ENCODE data around the gene DYNLT4. TPM values are rescaled to one million over a fixed set of nuclear protein-coding genes. Genes with fewer than 3 reads are reported as not detected.
"Not testable (repeated sequence)": the region's sequence is repeated elsewhere in the genome, so short reads cannot be mapped to it uniquely, and the experiment has no call there.

Gene DYNLT4, protein sequence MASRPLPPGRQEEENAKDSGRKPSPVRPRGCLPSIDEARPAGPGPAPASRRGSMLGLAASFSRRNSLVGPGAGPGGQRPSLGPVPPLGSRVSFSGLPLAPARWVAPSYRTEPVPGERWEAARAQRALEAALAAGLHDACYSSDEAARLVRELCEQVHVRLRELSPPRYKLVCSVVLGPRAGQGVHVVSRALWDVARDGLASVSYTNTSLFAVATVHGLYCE
- not detected in 2 replicates for total RNA-seq (2014; rRNA removed; shearing (Covaris generic))

DNA sequence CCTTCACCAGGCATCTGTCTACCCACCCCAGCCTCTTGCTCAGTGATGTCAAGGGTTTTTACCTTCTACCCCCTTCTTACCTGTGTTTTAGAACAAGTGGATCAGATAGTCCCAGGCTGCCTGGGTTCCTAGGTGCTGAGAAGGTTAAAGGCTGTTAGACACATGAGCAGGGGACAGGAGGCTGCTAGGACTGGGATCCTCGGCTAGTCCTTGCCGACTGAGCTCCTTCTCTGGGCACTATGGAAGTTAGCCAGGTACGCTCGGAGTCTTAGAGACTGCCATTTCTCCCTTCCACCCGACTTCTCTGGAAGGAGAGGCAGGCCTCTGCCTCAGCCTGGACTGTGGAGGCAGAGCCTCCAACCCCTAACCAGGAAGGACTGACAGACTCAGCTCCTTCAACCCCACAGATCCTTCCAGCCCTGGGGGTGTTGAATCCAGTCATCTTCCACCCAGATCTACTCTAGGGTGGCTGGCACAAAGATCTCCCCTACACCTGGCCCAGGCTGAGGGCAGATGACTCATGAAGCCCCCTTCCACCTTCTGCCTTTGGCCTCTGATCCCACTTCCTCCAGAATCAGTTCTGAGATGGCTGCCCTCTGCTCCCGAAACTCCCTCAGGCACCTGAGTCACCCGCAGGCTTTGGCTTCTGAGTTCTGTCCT lies at the start of gene DYNLT4:
Gene DYNLT4, minus strand, starts transcription at position 648 of the 660 bp plus-strand sequence. CDS start 683 bp downstream, outside the sequence.
- H3K4me3 ChIP-seq = no peak within 1 kb of the TSS; the same call in 1 of the 2 replicates
- H3K36me3 ChIP-seq = peaks cover 48% of the 10 kb centered on the region
- H3K4me1 ChIP-seq (replicated peaks) = peaks cover 59% of the 10 kb centered on the region
- H3K27ac ChIP-seq = peak within 1 kb of the TSS; percentile 99
- H3K27me3 ChIP-seq (replicated peaks) = no peaks in the 10 kb centered on the region
- no peak for DNase-seq (ENCODE audit: low read depth in 1 of 2, low spot score in 2 of 2)
- H3K9me3 ChIP-seq (replicated peaks) = no peaks in the 10 kb centered on the region

GRCh38 chr1:44855742-44856141 lies 48.6 kb upstream of the DYNLT4 start:
- no peak overlapping the region for H3K4me3 ChIP-seq
- peaks cover 3% of the 10 kb centered on the region; the same call in 1 of the 2 replicates for H3K36me3 ChIP-seq
- H3K9me3 ChIP-seq (replicated peaks) = no peaks in the 10 kb centered on the region
- no peaks in the 10 kb centered on the region for H3K27me3 ChIP-seq (replicated peaks)
- H3K27ac ChIP-seq = no peak overlapping the region
- H3K4me1 ChIP-seq (replicated peaks) = peaks cover 5% of the 10 kb centered on the region; the same call in 1 of the 2 replicates
- DNase-seq (ENCODE audit: low read depth in 1 of 2, low spot score in 2 of 2) = no peak

DNA sequence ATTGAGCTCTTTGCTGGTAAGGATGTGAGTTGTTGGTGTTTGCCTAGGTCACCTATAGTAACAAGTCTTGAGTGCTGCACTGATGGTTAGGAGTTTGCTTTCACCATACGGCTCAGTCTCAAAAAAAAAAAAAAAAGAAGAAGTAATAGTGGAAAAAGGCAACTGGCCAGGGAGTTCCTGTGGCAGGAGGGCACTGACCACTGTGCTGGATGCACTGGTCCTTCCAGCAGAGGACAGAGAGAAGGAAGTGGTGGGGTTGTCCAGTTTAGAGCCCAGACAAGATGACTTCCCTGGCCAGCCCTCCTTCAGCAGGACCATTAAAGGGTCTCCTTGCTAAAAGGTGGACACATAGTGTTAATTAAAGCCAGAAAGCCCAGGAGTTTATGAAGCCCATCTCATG lies 47.8 kb upstream of the DYNLT4 start:
- Histone ChIP-seq H3K27ac (no peak overlapping the region), H3K27me3 (replicated peaks) (no peaks in the 10 kb centered on the region), H3K4me3 (no peak overlapping the region), H3K9me3 (replicated peaks) (no peaks in the 10 kb centered on the region), H3K36me3 (peaks cover 3% of the 10 kb centered on the region; the same call in 1 of the 2 replicates), H3K4me1 (replicated peaks) (peaks cover 3% of the 10 kb centered on the region)
- DNase-seq (ENCODE audit: low read depth in 1 of 2, low spot score in 2 of 2) = no peak

- Histone ChIP-seq H3K4me3 (no peak overlapping the region), H3K36me3 (peaks cover 3% of the 10 kb centered on the region; the same call in 1 of the 2 replicates)
- DNase-seq (ENCODE audit: low read depth in 1 of 2, low spot score in 2 of 2) = no peak
Measured at GRCh38 chr1:44853201-44853600, 46.0 kb upstream of the DYNLT4 start.

DNA sequence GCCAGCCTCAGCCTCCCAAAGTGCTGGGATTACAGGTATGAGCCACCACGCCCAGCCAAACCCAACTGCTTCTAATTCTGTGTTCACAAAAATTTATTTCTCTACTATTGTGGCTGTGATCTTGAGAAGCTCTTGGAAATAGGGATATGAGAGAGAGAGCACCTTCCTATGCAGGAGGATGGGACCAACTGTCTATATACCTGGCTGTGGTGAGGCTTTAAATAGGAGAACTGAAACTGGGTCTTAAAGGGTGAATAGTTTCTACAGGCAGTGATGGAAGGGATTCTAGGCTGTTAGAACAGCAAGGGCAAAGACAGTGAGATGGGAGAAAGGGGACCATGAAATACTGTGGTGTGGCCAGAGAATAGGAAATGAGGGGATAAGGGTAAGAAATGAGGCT lies 44.2 kb upstream of the DYNLT4 start:
- Histone ChIP-seq H3K27ac (no peak overlapping the region), H3K36me3 (peaks cover 3% of the 10 kb centered on the region; the same call in 1 of the 2 replicates), H3K9me3 (replicated peaks) (no peaks in the 10 kb centered on the region), H3K4me3 (no peak overlapping the region), H3K27me3 (replicated peaks) (no peaks in the 10 kb centered on the region), H3K4me1 (replicated peaks) (peaks cover 32% of the 10 kb centered on the region)
- no peak for DNase-seq (ENCODE audit: low read depth in 1 of 2, low spot score in 2 of 2)

More at GRCh38 chr1:44853201-44853600, 46.0 kb upstream of the DYNLT4 start:
- H3K9me3 ChIP-seq (replicated peaks) = no peaks in the 10 kb centered on the region
- H3K4me1 ChIP-seq (replicated peaks) = peaks cover 21% of the 10 kb centered on the region
- H3K27ac ChIP-seq = no peak overlapping the region
- no peaks in the 10 kb centered on the region for H3K27me3 ChIP-seq (replicated peaks)

- DNase-seq (ENCODE audit: low read depth in 1 of 2, low spot score in 2 of 2) = peak in 1 of 2 experiments; percentile 33
- no peaks in the 10 kb centered on the region; the same call in 1 of the 2 replicates for H3K36me3 ChIP-seq
Measured at GRCh38 chr1:44849575-44850132, 42.5 kb upstream of the DYNLT4 start.

DNA sequence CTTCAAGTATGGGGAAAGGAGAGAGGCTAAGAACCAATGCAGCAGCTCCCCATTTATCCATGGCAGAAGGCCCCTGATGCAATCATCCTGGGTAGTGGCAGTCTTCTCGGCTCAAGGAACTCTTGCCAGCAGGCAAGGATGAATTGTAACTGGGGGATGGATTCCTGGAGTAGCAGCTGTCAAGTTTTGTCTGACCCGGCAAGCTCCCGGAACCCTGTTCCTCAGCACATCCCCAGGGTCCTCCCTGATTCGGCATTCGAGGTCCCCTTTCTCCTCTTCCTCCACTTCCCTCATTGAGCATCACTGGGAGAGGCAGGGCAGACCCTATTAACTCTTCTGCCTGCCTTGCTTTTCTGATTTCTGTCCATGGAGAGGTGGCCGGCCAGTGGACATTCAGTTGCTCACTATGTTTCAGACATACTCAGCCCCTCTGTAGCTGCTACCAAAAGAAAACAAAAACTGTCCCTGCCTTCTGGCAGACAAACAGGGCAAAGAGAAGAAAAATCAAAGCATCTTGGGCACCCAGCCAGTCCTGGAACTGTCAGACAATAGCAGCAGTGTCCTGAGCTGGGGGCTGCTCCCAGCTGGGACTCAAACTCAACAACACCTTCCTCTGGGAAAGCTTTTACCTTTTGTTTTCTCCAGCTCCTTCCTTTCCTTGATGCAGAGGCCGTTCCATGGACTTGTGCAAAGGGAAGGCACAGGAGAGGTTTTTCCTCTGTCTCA lies 41.5 kb upstream of the DYNLT4 start:
- no peaks in the 10 kb centered on the region for H3K9me3 ChIP-seq (replicated peaks)
- H3K27ac ChIP-seq = no peak overlapping the region
- no peaks in the 10 kb centered on the region; the same call in 1 of the 2 replicates for H3K36me3 ChIP-seq
- H3K27me3 ChIP-seq (replicated peaks) = no peaks in the 10 kb centered on the region
- H3K4me3 ChIP-seq = no peak overlapping the region
- peak; percentile 40 to 43 for DNase-seq (ENCODE audit: low read depth in 1 of 2, low spot score in 2 of 2)
- H3K4me1 ChIP-seq (replicated peaks) = peaks cover 36% of the 10 kb centered on the region

More at GRCh38 chr1:44849575-44850132, 42.5 kb upstream of the DYNLT4 start:
- no peaks in the 10 kb centered on the region for H3K27me3 ChIP-seq (replicated peaks)
- no peak overlapping the region for H3K27ac ChIP-seq
- H3K9me3 ChIP-seq (replicated peaks) = no peaks in the 10 kb centered on the region
- H3K4me3 ChIP-seq = no peak overlapping the region
- H3K4me1 ChIP-seq (replicated peaks) = peaks cover 32% of the 10 kb centered on the region

- Histone ChIP-seq H3K36me3 (no peaks in the 10 kb centered on the region; the same call in 1 of the 2 replicates), H3K27ac (no peak overlapping the region), H3K27me3 (replicated peaks) (no peaks in the 10 kb centered on the region), H3K4me1 (replicated peaks) (peaks cover 39% of the 10 kb centered on the region), H3K9me3 (replicated peaks) (no peaks in the 10 kb centered on the region), H3K4me3 (no peak overlapping the region)
- peak; percentile 42 to 52 for DNase-seq (ENCODE audit: low read depth in 1 of 2, low spot score in 2 of 2)
Measured at GRCh38 chr1:44847845-44848244, 40.7 kb upstream of the DYNLT4 start.

DNA sequence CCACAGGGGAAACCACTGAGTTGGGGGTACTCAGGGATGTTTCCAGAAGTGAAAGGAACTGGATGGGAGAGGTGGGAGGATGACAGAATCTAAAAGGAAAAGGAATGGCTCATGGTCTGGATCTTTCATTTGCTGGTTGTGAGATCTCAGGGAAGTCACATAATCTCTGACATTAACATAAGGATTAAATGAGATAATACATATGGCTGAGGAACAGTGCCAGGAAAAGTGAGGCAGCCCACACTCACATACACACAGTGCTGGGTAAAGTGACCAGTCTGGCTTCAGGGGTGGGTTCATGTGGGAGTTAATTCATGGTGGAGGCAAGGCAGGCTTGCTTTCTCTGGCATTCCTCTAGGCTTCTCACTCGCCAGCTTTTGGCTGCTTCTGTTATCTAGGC lies 39.8 kb upstream of the DYNLT4 start:
- peaks cover 43% of the 10 kb centered on the region for H3K4me1 ChIP-seq (replicated peaks)
- no peaks in the 10 kb centered on the region for H3K27me3 ChIP-seq (replicated peaks)
- H3K4me3 ChIP-seq = no peak overlapping the region
- H3K9me3 ChIP-seq (replicated peaks) = no peaks in the 10 kb centered on the region
- no peak for DNase-seq (ENCODE audit: low read depth in 1 of 2, low spot score in 2 of 2)
- no peak overlapping the region for H3K27ac ChIP-seq
- H3K36me3 ChIP-seq = no peaks in the 10 kb centered on the region; the same call in 1 of the 2 replicates

DNA sequence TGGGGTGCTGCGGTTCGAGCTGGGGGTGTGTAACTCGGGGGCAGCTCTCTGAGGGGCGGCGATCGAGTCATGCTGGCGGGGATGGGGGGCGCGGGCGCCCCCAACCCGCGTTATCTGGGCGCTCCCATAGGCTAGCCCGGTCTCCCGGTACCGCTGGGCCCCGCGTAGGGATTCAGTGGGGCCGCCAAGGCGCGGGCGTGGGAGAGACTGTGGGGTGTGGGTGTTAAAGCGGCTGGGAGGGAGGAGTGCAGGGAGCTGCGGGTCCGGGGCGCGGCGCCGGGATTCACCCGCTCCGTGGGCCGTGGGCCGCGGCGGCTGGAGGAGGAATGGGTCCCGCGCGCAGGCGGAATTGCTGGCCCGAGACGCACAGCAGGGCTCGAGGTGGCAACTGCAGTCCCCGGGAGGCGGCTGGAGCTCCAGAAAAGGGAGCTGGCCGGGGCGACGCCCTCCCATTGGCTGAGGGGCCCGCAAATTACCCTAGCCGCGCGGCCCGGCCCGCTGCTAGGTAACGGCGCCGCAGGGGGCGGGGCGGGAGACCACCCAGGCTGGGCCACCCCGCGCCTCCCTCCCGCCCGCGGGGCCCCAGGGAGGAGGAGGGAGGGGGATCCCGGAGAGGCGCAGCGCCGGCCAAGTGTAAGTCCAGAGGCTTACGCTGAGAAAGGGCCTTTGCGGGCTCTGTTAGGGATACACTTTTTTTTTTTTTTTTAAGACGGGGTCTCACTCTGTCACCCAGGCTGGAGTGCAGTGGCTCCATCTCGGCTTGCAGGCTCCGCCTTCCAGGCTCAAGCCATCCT lies 35.9 kb upstream of the DYNLT4 start, which contains the start of gene PTCH2:
Gene PTCH2, minus strand, starts transcription at position 392 of the 794 bp plus-strand sequence. Its CDS starts 321 bp downstream, at position 71.
- no peaks in the 10 kb centered on the region for H3K27me3 ChIP-seq (replicated peaks)
- peak; percentile 95 to 98 for DNase-seq (ENCODE audit: low read depth in 1 of 2, low spot score in 2 of 2)
- no peaks in the 10 kb centered on the region for H3K9me3 ChIP-seq (replicated peaks)
- H3K4me3 ChIP-seq = peak within 1 kb of the TSS; percentile 53
- peaks cover 7% of the 10 kb centered on the region for H3K36me3 ChIP-seq
- no peak within 1 kb of the TSS for H3K27ac ChIP-seq
- peaks cover 40% of the 10 kb centered on the region for H3K4me1 ChIP-seq (replicated peaks)

DNA sequence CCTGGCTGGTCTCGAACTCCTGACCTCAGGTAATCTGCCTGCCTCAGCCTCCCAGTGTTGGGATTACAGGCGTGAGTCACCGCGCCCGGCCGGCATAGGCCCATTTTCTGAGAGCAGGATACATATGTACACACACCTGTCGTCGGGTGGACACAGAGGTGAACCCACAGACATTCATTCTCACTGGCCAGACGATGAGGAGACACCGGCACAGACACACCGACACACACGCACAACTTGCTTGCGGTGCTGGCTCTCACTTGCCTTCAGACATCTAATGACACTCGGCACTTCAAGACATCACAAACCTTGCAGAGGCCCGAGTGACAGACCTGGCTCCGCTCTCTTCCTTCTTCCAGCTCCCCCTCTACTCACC lies 35.3 kb upstream of the DYNLT4 start:
- Histone ChIP-seq H3K4me1 (replicated peaks) (peaks cover 34% of the 10 kb centered on the region), H3K4me3 (peak overlapping the region; percentile 53), H3K9me3 (replicated peaks) (no peaks in the 10 kb centered on the region), H3K27ac (no peak overlapping the region), H3K36me3 (peaks cover 10% of the 10 kb centered on the region), H3K27me3 (replicated peaks) (no peaks in the 10 kb centered on the region)
- DNase-seq (ENCODE audit: low read depth in 1 of 2, low spot score in 2 of 2) = no peak

- H3K9me3 ChIP-seq (replicated peaks) = no peaks in the 10 kb centered on the region
- H3K4me3 ChIP-seq = no peak overlapping the region
- H3K36me3 ChIP-seq = peaks cover 19% of the 10 kb centered on the region
- peak; percentile 76 to 88 for DNase-seq (ENCODE audit: low read depth in 1 of 2, low spot score in 2 of 2)
- no peaks in the 10 kb centered on the region for H3K27me3 ChIP-seq (replicated peaks)
- H3K27ac ChIP-seq = peak overlapping the region; percentile 30; the same call in 1 of the 2 replicates
- peaks cover 37% of the 10 kb centered on the region for H3K4me1 ChIP-seq (replicated peaks)
Measured at GRCh38 chr1:44839576-44839975, 32.4 kb upstream of the DYNLT4 start.

GRCh38 chr1:44838294-44838693 lies 31.1 kb upstream of the DYNLT4 start:
- not testable (repeated sequence) for H3K27ac ChIP-seq; H3K4me3 ChIP-seq; H3K9me3 ChIP-seq (replicated peaks); DNase-seq (ENCODE audit: low read depth in 1 of 2, low spot score in 2 of 2); H3K27me3 ChIP-seq (replicated peaks)
- Histone ChIP-seq H3K4me1 (replicated peaks) (peaks cover 30% of the 10 kb centered on the region), H3K36me3 (peaks cover 19% of the 10 kb centered on the region)
